Measurements from ENCODE around the gene BDKRB2. TPM values are rescaled to one million over a fixed set of nuclear protein-coding genes. Genes with fewer than 3 reads are reported as not detected.

Gene BDKRB2
- total and polyA plus RNA-seq, 8 donors, result 3.5 to 14.2 (median 6.1) TPM; not detected in 1

- Histone ChIP-seq H3K27me3 (peaks cover 0 to 7% (median 0%) of the 10 kb centered on the region in 3 donors), H3K4me3 (no peak overlapping the region)
These were observed 55.7 kb downstream of the BDKRB2 start for GRCh38 chr14:96260341-96260821.

GRCh38 chr14:96261053-96261452 is 56.4 kb downstream of the BDKRB2 start:
- TF ChIP-seq EP300 (IDR thresholded peaks at IDR 0.05) (no peak), CTCF (IDR thresholded peaks at IDR 0.05) (no peak), POLR2A (IDR thresholded peaks at IDR 0.05) (no peak), POLR2AphosphoS5 (IDR thresholded peaks at IDR 0.05) (no peak)
- peaks cover 0 to 21% (median 5%) of the 10 kb centered on the region in 4 donors for H3K4me1 ChIP-seq
- 39 to 58% (median 44%) methylated on average over 5 of the region's 5 CpGs for WGBS, 5 donors
- H3K9me3 ChIP-seq, result no peaks in the 10 kb centered on the region
- H3K27ac ChIP-seq, result no peak overlapping the region
- no peaks in the 10 kb centered on the region for H3K36me3 ChIP-seq
- no peak overlapping the region for H3K4me3 ChIP-seq
- peaks cover 0 to 7% (median 0%) of the 10 kb centered on the region in 3 donors for H3K27me3 ChIP-seq
- DNase-seq, result no peak
- intact Hi-C loops (cut with DNase I; ENCODE audit: low total_unique reads), result no loop called here

More at GRCh38 chr14:96260341-96260821, 55.7 kb downstream of the BDKRB2 start:
- Histone ChIP-seq H3K27ac (no peak overlapping the region), H3K36me3 (no peaks in the 10 kb centered on the region), H3K9me3 (no peaks in the 10 kb centered on the region), H3K4me1 (peaks cover 0 to 26% (median 5%) of the 10 kb centered on the region in 4 donors)
- DNase-seq, result no peak
- TF ChIP-seq CTCF (IDR thresholded peaks at IDR 0.05), result no peak
- no peak for TF ChIP-seq POLR2A (IDR thresholded peaks at IDR 0.05)
- peak in 1 of 3 donors; percentile 7 for TF ChIP-seq POLR2AphosphoS5 (IDR thresholded peaks at IDR 0.05)
- 42 to 61% (median 50%) methylated on average over 2 of the region's 2 CpGs for WGBS, 5 donors
- intact Hi-C loops (cut with DNase I; ENCODE audit: low total_unique reads), result no loop called here

- Histone ChIP-seq H3K4me1 (peaks cover 0 to 14% (median 5%) of the 10 kb centered on the region in 4 donors), H3K4me3 (no peak overlapping the region), H3K27me3 (peaks cover 0 to 7% (median 0%) of the 10 kb centered on the region in 3 donors), H3K9me3 (no peaks in the 10 kb centered on the region), H3K27ac (no peak overlapping the region), H3K36me3 (no peaks in the 10 kb centered on the region)
- WGBS, 5 donors, result 72 to 83% (median 78%) methylated on average over 11 to 16 of the region's 16 CpGs
- no peak for TF ChIP-seq POLR2A (IDR thresholded peaks at IDR 0.05)
- TF ChIP-seq POLR2AphosphoS5 (IDR thresholded peaks at IDR 0.05), result no peak
- no peak for TF ChIP-seq EP300 (IDR thresholded peaks at IDR 0.05)
- no peak for TF ChIP-seq CTCF (IDR thresholded peaks at IDR 0.05)
- no peak for DNase-seq
- intact Hi-C loops (cut with DNase I; ENCODE audit: low total_unique reads), result no loop called here
These were observed 57.4 kb downstream of the BDKRB2 start for GRCh38 chr14:96261772-96262655.

- WGBS, 5 donors, result 82 to 85% (median 84%) methylated on average over 20 of the region's 20 CpGs
- DNase-seq, result peak in 1 of 2 donors; percentile 39
These were observed 58.9 kb downstream of the BDKRB2 start for GRCh38 chr14:96263347-96264199.

More at GRCh38 chr14:96263347-96264199, 58.9 kb downstream of the BDKRB2 start:
- intact Hi-C loops (cut with DNase I; ENCODE audit: low total_unique reads), result no loop called here
- no peak overlapping the region for H3K4me3 ChIP-seq
- H3K36me3 ChIP-seq, result no peaks in the 10 kb centered on the region
- no peaks in the 10 kb centered on the region for H3K9me3 ChIP-seq
- H3K27ac ChIP-seq, result no peak overlapping the region
- TF ChIP-seq CTCF (IDR thresholded peaks at IDR 0.05) (no peak), POLR2A (IDR thresholded peaks at IDR 0.05) (no peak), EP300 (IDR thresholded peaks at IDR 0.05) (no peak), POLR2AphosphoS5 (IDR thresholded peaks at IDR 0.05) (no peak)
- H3K27me3 ChIP-seq, result peaks cover 0 to 4% (median 0%) of the 10 kb centered on the region in 3 donors
- peaks cover 0 to 25% (median 8%) of the 10 kb centered on the region in 4 donors for H3K4me1 ChIP-seq
